ENCODE results near the gene MAGEB3.

The MAGEB3 gene

DNA sequence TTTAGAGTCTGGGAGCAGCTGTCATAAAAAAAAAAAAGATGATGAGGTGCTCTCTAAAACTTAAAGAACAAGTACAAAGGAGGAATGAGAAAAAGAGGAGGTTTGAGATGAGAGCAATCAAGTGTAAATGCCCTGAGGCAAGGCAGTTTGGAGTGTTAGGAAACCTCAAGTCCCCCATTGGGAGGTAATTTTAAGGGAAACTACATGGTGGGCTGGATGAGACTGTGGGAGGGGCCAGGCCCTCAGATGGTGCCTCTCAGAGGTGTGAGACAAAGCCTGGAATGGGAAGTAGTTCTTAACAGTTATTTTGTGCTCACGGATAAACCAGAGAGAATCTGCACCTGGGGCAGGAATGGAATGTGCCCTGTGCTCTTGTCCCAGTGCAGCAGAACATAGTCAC lies 1.9 kb upstream of the MAGEB3 start:
- no peak overlapping the region for H3K4me3 ChIP-seq (ENCODE audit: low read length)
- peak; percentile 94 for DNase-seq
- H3K18ac ChIP-seq (ENCODE audit: low read length), result no peak overlapping the region
- no peak overlapping the region for H3K27ac ChIP-seq (ENCODE audit: low read depth, low read length)
- no peak overlapping the region for H3K4ac ChIP-seq (ENCODE audit: low read depth, low read length)
- peak overlapping the region; percentile 73 for H3K56ac ChIP-seq (ENCODE audit: low read length)
- H3K79me1 ChIP-seq (ENCODE audit: low read length), result no peaks in the 10 kb centered on the region
- WGBS (ENCODE audit: extremely low coverage, insufficient coverage, low lambda C conversion rate), result no CpG with 5 or more reads among the region's 1 CpG
- no peak overlapping the region for H2BK5ac ChIP-seq (ENCODE audit: low read length)
- peaks cover 3% of the 10 kb centered on the region for H3K4me1 ChIP-seq (ENCODE audit: control insufficient read depth, low read depth, low read length)
- no peak overlapping the region for H3K4me2 ChIP-seq (ENCODE audit: low read length)
- no peak overlapping the region for H3K23ac ChIP-seq (ENCODE audit: low read length)
- no peak overlapping the region for H2BK15ac ChIP-seq (replicated peaks; ENCODE audit: low read depth)
- no peaks in the 10 kb centered on the region for H3K36me3 ChIP-seq (ENCODE audit: control insufficient read depth, insufficient read depth, low read length)
- no peak overlapping the region for H4K5ac ChIP-seq (ENCODE audit: low read length)
- no peak overlapping the region for H2AK5ac ChIP-seq (ENCODE audit: low read length)
- H3K79me2 ChIP-seq (ENCODE audit: control insufficient read depth, insufficient read depth, low read length), result no peaks in the 10 kb centered on the region
- H2BK120ac ChIP-seq (ENCODE audit: low read depth, low read length), result no peak overlapping the region
- no peaks in the 10 kb centered on the region for H3K27me3 ChIP-seq (ENCODE audit: insufficient read depth, low read length, poor library complexity)
- no peak overlapping the region for H3K9ac ChIP-seq (ENCODE audit: low read length)
- no peak overlapping the region for H4K8ac ChIP-seq (ENCODE audit: low read depth, low read length)

DNA sequence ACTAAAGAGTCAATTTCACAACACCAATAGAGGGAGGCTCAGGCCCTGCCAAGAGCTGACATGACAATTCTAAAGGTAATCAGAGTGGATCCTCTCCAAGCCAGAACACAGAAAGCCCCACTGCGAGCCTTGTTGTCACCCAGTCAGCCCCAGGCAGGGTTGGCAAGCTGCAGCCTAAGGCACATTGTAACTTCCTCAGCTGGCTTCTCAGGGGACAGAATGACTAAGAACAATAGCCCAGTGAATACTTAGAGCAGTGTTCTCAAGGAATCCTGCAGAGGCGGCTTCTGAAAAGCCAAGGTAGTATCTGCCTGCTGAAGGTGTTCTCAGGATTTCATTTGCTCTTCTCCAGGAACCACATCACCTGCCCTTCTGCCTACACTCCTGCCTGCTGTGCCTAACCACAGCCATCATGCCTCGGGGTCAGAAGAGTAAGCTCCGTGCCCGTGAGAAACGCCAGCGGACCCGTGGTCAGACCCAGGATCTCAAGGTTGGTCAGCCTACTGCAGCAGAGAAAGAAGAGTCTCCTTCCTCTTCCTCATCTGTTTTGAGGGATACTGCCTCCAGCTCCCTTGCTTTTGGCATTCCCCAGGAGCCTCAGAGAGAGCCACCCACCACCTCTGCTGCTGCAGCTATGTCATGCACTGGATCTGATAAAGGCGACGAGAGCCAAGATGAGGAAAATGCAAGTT lies 11.4 kb downstream of the MAGEB3 start, which contains the start of gene MAGEB4:
TSS of gene MAGEB4 (plus strand) at position 277 of the 692 bp plus-strand sequence. CDS start at position 413, 136 bp downstream.
- Histone ChIP-seq H3K9ac (ENCODE audit: low read length) (no peak within 1 kb of the TSS), H2AK5ac (ENCODE audit: low read length) (no peak within 1 kb of the TSS), H3K23ac (ENCODE audit: low read length) (no peak within 1 kb of the TSS), H3K4ac (ENCODE audit: low read depth, low read length) (no peak within 1 kb of the TSS), H3K56ac (ENCODE audit: low read length) (no peak within 1 kb of the TSS), H3K27me3 (ENCODE audit: insufficient read depth, low read length, poor library complexity) (no peaks in the 10 kb centered on the region), H3K4me3 (ENCODE audit: low read length) (no peak within 1 kb of the TSS), H3K4me2 (ENCODE audit: low read length) (no peak within 1 kb of the TSS), H3K4me1 (ENCODE audit: control insufficient read depth, low read depth, low read length) (no peaks in the 10 kb centered on the region), H2BK15ac (replicated peaks; ENCODE audit: low read depth) (no peak within 1 kb of the TSS), H3K27ac (ENCODE audit: low read depth, low read length) (no peak within 1 kb of the TSS), H4K5ac (ENCODE audit: low read length) (no peak within 1 kb of the TSS), H3K79me2 (ENCODE audit: control insufficient read depth, insufficient read depth, low read length) (no peaks in the 10 kb centered on the region), H3K36me3 (ENCODE audit: control insufficient read depth, insufficient read depth, low read length) (no peaks in the 10 kb centered on the region), H2BK5ac (ENCODE audit: low read length) (no peak within 1 kb of the TSS), H3K18ac (ENCODE audit: low read length) (no peak within 1 kb of the TSS), H3K79me1 (ENCODE audit: low read length) (no peaks in the 10 kb centered on the region), H2BK120ac (ENCODE audit: low read depth, low read length) (no peak within 1 kb of the TSS), H4K8ac (ENCODE audit: low read depth, low read length) (no peak within 1 kb of the TSS)
- WGBS (ENCODE audit: extremely low coverage, insufficient coverage, low lambda C conversion rate), result no CpG with 5 or more reads among the region's 10 CpGs
- DNase-seq, result peak; percentile 49

DNA sequence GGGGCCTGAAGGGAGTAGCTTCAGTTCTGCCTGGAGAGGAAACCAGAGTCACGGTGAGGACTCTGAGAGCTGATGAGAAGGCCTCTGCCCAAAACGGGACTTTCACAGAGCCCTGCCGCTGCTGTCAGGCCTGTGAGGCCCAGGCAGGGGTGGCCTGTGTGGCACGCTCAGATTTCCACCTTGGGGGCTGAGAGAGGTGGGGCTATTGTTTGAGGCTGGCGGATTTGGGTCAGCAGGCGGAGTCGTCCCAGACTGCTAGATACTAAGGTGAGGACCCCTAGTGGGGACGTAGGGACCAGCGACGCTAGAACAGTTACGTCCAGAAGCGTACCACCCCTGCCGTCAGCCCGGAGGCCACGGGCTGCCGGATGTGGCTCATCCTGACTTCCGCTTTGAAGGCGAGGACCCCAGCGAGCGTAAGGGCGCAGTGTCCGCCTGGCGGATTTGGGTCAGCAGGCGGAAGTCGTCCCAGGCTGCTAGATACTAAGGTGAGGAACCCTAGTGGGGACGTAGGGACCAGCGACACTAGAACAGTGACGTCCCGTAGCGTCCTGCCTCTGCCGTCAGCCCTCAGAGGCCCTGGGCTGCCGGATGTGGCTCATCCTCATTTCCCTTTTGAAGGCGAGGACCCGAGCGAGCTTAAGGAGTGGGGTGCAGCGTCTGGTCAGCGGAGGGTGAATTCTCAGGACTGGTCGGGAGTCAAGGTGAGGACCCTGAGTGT lies 16.5 kb downstream of the MAGEB3 start, which contains the start of gene MAGEB1:
TSS of gene MAGEB1 (plus strand) at position 378 of the 721 bp plus-strand sequence. CDS start 3,348 bp downstream, outside the sequence.
- Histone ChIP-seq H2BK15ac (replicated peaks; ENCODE audit: low read depth) (peak within 1 kb of the TSS; percentile 6), H3K4me1 (ENCODE audit: control insufficient read depth, low read depth, low read length) (no peaks in the 10 kb centered on the region), H4K5ac (ENCODE audit: low read length) (no peak within 1 kb of the TSS), H3K23ac (ENCODE audit: low read length) (no peak within 1 kb of the TSS), H3K79me2 (ENCODE audit: control insufficient read depth, insufficient read depth, low read length) (no peaks in the 10 kb centered on the region), H3K79me1 (ENCODE audit: low read length) (no peaks in the 10 kb centered on the region), H3K4me3 (ENCODE audit: low read length) (no peak within 1 kb of the TSS), H3K56ac (ENCODE audit: low read length) (peak within 1 kb of the TSS; percentile 49), H3K4ac (ENCODE audit: low read depth, low read length) (peak within 1 kb of the TSS; percentile 71), H3K27ac (ENCODE audit: low read depth, low read length) (no peak within 1 kb of the TSS), H3K27me3 (ENCODE audit: insufficient read depth, low read length, poor library complexity) (no peaks in the 10 kb centered on the region), H2BK120ac (ENCODE audit: low read depth, low read length) (no peak within 1 kb of the TSS), H2AK5ac (ENCODE audit: low read length) (no peak within 1 kb of the TSS), H3K18ac (ENCODE audit: low read length) (peak within 1 kb of the TSS; percentile 47), H3K36me3 (ENCODE audit: control insufficient read depth, insufficient read depth, low read length) (no peaks in the 10 kb centered on the region), H3K4me2 (ENCODE audit: low read length) (no peak within 1 kb of the TSS), H2BK5ac (ENCODE audit: low read length) (no peak within 1 kb of the TSS), H3K9ac (ENCODE audit: low read length) (peak within 1 kb of the TSS; percentile 24), H4K8ac (ENCODE audit: low read depth, low read length) (no peak within 1 kb of the TSS)
- DNase-seq, result peak; percentile 84
- WGBS (ENCODE audit: extremely low coverage, insufficient coverage, low lambda C conversion rate), result no CpG with 5 or more reads among the region's 38 CpGs

DNA sequence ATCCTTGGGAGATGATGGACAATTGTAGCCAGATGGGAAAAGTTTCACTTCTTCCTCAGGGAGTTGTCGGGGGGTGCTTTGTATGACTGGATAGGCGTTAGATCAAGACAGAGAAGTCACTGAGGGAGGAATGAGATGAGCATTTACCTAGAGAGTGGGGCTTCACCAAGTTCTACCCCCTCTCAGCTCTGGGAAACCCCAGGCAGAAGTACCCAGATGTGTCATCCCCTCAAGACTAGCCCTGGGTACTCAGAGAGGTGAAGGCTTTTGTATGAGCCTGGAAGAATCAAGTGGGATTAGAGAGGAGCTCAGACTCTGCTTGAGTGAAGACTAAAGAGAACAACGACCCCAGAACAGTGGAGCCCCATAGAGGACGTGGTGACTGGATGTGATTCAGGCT lies 18.4 kb downstream of the MAGEB3 start:
- H3K79me2 ChIP-seq (ENCODE audit: control insufficient read depth, insufficient read depth, low read length), result no peaks in the 10 kb centered on the region
- WGBS (ENCODE audit: extremely low coverage, insufficient coverage, low lambda C conversion rate), result no CpG with 5 or more reads among the region's 4 CpGs
- no peak overlapping the region for H2AK5ac ChIP-seq (ENCODE audit: low read length)
- H3K4me3 ChIP-seq (ENCODE audit: low read length), result no peak overlapping the region
- no peak overlapping the region for H4K8ac ChIP-seq (ENCODE audit: low read depth, low read length)
- H4K5ac ChIP-seq (ENCODE audit: low read length), result no peak overlapping the region
- no peak for DNase-seq
- H3K27me3 ChIP-seq (ENCODE audit: insufficient read depth, low read length, poor library complexity), result no peaks in the 10 kb centered on the region
- H3K9ac ChIP-seq (ENCODE audit: low read length), result no peak overlapping the region
- no peaks in the 10 kb centered on the region for H3K4me1 ChIP-seq (ENCODE audit: control insufficient read depth, low read depth, low read length)
- no peak overlapping the region for H3K23ac ChIP-seq (ENCODE audit: low read length)
- H3K27ac ChIP-seq (ENCODE audit: low read depth, low read length), result no peak overlapping the region
- H2BK5ac ChIP-seq (ENCODE audit: low read length), result no peak overlapping the region
- no peak overlapping the region for H3K56ac ChIP-seq (ENCODE audit: low read length)
- no peaks in the 10 kb centered on the region for H3K79me1 ChIP-seq (ENCODE audit: low read length)
- no peak overlapping the region for H3K18ac ChIP-seq (ENCODE audit: low read length)
- no peaks in the 10 kb centered on the region for H3K36me3 ChIP-seq (ENCODE audit: control insufficient read depth, insufficient read depth, low read length)
- no peak overlapping the region for H2BK120ac ChIP-seq (ENCODE audit: low read depth, low read length)
- no peak overlapping the region for H3K4ac ChIP-seq (ENCODE audit: low read depth, low read length)
- H2BK15ac ChIP-seq (replicated peaks; ENCODE audit: low read depth), result no peak overlapping the region
- H3K4me2 ChIP-seq (ENCODE audit: low read length), result no peak overlapping the region

DNA sequence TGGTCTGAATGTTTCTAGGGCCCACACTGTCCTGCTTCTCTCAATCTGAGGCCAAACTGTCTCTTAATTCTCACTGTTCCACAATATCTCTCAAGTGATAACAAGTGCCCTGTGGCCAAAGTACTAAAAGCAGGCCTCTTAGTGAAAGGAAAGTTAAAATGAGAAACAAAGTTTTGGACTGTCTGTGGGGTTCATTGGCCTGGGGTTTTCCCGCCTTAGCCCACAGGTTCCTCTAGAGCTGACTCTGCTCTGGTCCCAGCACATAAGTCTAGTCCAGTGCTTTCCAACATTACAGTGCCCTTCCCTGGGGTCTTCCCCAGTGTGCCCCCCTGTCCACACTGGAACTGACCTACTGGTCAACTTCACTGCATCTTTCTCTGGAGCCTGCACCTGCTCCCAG lies 22.8 kb downstream of the MAGEB3 start:
- no peak for DNase-seq
- H3K23ac ChIP-seq (ENCODE audit: low read length), result no peak overlapping the region
- no peaks in the 10 kb centered on the region for H3K27me3 ChIP-seq (ENCODE audit: insufficient read depth, low read length, poor library complexity)
- no peak overlapping the region for H3K4me3 ChIP-seq (ENCODE audit: low read length)
- no peak overlapping the region for H3K18ac ChIP-seq (ENCODE audit: low read length)
- H3K79me2 ChIP-seq (ENCODE audit: control insufficient read depth, insufficient read depth, low read length), result no peaks in the 10 kb centered on the region
- no peaks in the 10 kb centered on the region for H3K4me1 ChIP-seq (ENCODE audit: control insufficient read depth, low read depth, low read length)
- no CpG with 5 or more reads among the region's 1 CpG for WGBS (ENCODE audit: extremely low coverage, insufficient coverage, low lambda C conversion rate)
- H3K4ac ChIP-seq (ENCODE audit: low read depth, low read length), result no peak overlapping the region
- H4K8ac ChIP-seq (ENCODE audit: low read depth, low read length), result no peak overlapping the region
- no peaks in the 10 kb centered on the region for H3K79me1 ChIP-seq (ENCODE audit: low read length)
- H3K36me3 ChIP-seq (ENCODE audit: control insufficient read depth, insufficient read depth, low read length), result no peaks in the 10 kb centered on the region
- H3K27ac ChIP-seq (ENCODE audit: low read depth, low read length), result no peak overlapping the region
- H4K5ac ChIP-seq (ENCODE audit: low read length), result no peak overlapping the region
- H2BK5ac ChIP-seq (ENCODE audit: low read length), result no peak overlapping the region
- H2AK5ac ChIP-seq (ENCODE audit: low read length), result no peak overlapping the region
- no peak overlapping the region for H3K56ac ChIP-seq (ENCODE audit: low read length)
- no peak overlapping the region for H3K4me2 ChIP-seq (ENCODE audit: low read length)
- H2BK15ac ChIP-seq (replicated peaks; ENCODE audit: low read depth), result no peak overlapping the region
- no peak overlapping the region for H2BK120ac ChIP-seq (ENCODE audit: low read depth, low read length)
- H3K9ac ChIP-seq (ENCODE audit: low read length), result no peak overlapping the region
